HG03025 (cell line): ENCODE results near the gene MMP17.
"Not testable (repeated sequence)": the region's sequence is repeated elsewhere in the genome, so short reads cannot be mapped to it uniquely, and the experiment has no call there.

Experiments
- ATAC-seq: cut with Tn5 transposase; IDR thresholded peaks from one replicate; pipeline ENCODE4 v1.9.1; 2021; ENCODE audit warnings: mild to moderate bottlenecking, moderate library complexity; ENCODE audit not compliant: unreplicated experiment, low FRiP score

MMP17 gene

DNA sequence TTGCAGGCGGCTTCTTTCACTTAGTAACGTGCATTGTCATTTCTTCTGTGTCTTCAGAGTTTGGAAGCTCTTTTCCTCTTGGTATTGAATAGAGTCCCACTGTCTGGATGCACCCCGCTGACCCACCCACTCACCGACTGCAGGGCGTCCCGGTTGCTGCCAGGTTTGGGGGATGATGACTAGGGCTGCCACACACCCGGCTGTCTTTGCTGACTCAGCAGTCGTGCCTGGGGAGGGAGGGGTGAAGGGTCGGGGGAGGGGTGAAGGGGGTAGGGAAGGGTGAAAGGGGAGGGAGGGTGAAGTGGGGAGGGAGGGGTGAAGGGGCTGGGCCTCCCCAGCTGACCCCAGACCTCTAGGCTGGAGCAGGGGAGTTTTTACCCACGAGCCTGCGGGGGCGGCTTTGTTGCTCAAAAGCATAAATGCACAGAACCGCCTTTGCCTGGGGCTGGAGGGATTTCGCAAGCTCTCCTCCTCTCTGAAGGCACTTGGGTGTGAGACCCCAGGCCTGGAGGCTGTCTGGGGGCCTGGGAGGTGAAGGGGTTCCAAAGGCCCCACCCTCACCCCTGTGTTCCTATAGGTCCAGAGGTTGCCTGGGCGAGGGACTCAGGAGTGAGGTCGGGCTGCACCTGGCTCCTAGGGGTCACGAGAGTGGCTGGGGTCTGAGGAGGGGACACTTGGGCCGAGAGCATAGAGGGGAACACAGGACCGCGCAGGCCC lies 35.0 kb downstream of the MMP17 start:
- no peak for ATAC-seq

GRCh38 chr12:131863711-131864396 lies 35.7 kb downstream of the MMP17 start:
- no peak for ATAC-seq

- ATAC-seq, result no peak
Observed at GRCh38 chr12:131864469-131864868, 36.3 kb downstream of the MMP17 start.

DNA sequence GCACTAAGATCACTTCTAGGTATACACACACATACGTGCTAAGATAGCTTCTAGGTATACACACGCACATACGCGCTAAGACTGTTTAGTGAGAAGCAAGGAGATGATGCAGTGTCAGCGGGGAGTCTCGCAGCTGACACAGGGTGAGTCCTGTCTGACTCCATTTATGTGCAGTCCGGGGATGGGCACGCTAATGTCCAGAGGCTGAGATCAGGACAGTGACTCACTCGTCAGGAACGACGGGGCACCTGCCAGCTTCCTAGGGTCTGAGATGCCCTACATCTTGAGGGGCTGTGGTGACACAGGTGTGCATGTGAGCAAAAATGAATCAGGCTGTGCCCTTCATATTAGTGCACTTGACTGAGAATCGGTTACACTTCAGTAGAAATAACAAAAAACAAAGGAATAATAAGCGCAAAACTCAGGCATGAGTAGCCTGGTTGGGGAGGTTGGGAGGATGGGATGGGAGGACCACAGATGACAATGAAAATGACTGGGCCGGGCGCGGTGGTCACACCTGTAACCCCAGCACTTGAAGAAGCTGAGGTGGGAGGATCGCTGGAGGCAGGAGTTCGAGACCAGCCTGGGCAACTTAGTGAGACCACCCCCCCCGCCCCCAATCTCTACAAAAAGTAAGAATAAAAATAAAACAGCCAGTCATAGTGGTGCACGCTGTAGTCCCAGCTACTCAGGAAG lies 37.1 kb downstream of the MMP17 start:
- ATAC-seq, result no peak

- no peak for ATAC-seq
Observed at GRCh38 chr12:131867471-131867870, 39.3 kb downstream of the MMP17 start.

GRCh38 chr12:131867891-131868675 lies 39.9 kb downstream of the MMP17 start:
- no peak for ATAC-seq

DNA sequence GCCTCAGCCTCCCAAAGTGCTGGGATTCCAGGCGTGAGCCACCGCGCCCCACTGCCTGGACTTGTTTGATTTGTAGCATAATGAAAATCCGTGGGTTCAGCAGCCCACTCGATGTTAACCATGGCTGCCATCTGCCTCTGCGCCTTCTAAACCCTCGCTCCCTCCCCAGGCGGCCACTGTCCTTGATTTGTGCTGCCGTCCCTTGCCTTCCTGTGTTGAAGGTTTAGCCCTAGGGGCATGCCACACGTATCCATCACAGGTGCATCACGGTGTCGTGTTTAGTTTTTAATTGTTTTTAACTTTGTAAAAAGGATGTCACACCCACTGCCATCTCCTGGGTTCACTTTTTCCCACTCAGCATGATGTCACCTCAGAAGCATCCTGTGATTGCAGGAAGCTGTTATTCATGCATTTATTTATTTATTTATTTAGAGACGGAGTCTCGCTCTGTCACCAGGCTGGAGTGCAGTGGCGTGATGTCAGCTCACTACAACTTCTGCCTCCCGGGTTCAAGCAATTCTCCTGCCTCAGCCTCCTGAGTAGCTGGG lies 41.8 kb downstream of the MMP17 start:
- no peak for ATAC-seq

- ATAC-seq, result no peak
Observed at GRCh38 chr12:131871677-131872076, 43.5 kb downstream of the MMP17 start.

- no peak for ATAC-seq
Observed at GRCh38 chr12:131872154-131873051, 44.2 kb downstream of the MMP17 start.

GRCh38 chr12:131873293-131873692 lies 45.1 kb downstream of the MMP17 start:
- no peak for ATAC-seq

- not testable (repeated sequence) for ATAC-seq
Observed at GRCh38 chr12:131874972-131875371, 46.8 kb downstream of the MMP17 start.

DNA sequence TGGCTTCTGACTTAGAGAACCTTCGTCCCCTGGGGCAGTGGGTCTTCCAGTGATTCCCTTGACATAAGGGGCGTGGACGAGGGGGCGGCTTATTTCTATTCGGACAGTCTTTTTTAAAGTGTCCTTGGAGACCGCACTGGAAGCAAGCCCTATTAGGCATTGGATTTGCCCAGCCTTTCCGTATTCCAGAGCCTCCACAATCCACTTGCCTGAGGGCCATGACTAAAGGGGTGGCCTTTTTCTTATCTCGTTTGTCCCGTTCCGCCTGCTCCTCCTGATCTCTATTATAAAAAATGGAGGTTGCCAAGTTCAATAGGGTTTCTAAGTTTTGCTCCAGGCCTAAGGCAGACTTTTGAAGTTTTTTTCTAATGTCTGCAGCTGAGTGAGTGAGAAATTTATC lies 49.0 kb downstream of the MMP17 start:
- not testable (repeated sequence) for ATAC-seq

GRCh38 chr12:131878436-131878835 lies 50.2 kb downstream of the MMP17 start:
- ATAC-seq, result not testable (repeated sequence)

DNA sequence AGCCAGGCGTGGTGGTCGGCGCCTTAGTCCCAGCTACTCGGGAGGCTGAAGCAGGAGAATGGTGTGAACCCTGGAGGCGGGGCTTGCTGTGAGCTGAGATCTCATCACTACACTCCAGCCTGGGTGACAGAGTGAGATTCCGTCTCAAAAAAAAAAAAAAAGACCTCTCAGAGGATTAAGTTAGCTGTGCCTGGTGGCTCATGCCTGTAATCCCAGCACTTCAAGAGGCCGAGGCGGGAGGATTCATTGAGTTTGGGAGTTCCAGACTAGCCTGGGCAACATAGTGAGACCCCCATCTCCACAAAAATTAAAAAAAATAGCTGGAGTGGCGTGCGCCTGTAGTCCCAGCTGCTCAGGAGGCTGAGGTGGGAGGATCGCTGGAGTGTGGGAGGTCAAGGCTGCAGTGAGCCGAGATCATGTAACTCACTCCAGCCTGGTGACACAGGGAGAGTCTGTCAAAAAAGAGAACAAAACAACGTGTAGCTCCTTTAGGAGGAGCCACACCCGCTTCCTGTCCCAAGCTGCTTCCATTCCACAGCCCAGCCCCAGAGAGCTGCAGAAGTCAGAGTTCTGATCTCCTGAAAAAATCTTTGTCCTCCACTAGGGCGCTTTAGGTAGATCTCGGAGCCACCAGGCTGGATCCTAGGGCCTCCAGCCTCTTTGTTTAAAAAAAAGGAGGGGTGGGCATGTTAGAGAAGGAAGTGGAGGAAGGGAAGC lies 54.8 kb downstream of the MMP17 start:
- ATAC-seq, result no peak

DNA sequence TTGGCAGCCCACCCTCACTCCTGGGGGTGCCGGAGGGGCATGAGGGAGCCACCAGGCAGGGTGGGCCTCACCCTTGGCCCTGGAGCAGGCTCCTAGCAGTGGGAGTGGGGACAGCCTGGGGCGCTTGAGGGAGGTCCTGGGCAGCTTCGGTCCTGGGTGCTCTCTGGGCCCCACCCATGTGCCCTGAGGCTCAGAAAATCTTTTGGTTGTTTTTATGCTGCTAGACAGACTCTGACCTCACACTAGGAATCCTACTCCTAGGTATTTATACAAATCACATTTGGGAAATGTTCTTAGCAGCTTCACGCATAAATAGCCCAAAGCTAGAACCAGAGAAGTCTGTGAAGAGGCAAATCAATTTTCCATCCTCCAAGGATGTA lies 55.3 kb downstream of the MMP17 start:
- ATAC-seq, result no peak

DNA sequence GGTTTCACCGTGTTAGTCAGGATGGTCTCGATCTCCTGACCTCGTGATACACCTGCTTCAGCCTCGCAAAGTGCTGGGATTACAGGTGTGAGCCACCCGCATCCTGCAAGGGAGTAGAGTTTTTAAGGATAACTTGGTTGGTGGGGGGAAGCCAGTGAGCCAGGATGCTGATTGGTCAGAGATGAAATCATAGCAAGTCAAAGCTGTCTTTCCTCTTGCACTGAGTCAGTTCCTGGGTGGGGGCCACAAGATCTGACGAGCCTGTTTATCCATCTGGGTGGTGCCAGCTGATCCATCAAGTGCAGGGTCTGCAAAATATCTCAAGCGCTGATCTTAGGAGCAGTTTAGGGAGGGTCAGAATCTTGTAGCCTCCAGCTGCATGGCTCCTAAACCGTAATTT lies 56.9 kb downstream of the MMP17 start:
- ATAC-seq, result not testable (repeated sequence)

DNA sequence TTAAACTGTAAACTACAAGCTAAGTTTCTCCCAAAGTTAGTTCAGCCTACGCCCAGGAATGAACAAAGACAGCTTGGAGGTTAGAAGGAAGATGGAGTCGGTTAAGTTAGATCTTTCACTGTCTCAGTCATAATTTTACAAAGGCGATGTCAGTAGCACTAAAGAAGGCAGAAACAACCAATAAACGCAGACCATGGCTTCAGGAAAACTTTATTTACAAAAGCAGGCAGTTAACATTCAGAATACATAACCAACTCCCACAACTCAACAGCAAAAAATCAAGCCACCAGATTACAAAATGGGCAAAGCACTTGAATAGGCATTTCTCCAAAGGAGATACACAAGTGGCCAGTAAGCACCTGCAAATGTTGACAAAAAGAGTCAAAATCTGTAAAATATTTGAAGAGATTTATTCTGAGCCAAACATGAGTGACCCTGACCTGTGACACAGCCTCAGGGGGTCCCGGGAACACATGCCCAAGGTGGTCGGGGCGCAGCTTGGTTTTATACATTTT lies 57.4 kb downstream of the MMP17 start:
- no peak for ATAC-seq

- not testable (repeated sequence) for ATAC-seq
Observed at GRCh38 chr12:131891722-131892121, 63.5 kb downstream of the MMP17 start.
